ENCODE results near the gene TSPAN7.

GRCh38 chrX:38538134-38538533, 23.2 kb upstream of the TSPAN7 start:
- TF ChIP-seq CTCF (conservative IDR thresholded peaks at IDR 0.05; ENCODE audit: low read length), result no peak
- TF ChIP-seq EZH2phosphoT487 (IDR thresholded peaks at IDR 0.05; ENCODE audit: borderline replicate concordance), result no peak
